PC-3 (cell line): ENCODE measurements around the gene CAPN1.

Source experiments
- EZH2 ChIP-seq: fragments of 300-600 bp; sonication (generic); IDR thresholded peaks from one replicate; pipeline ENCODE4 v1.6.1; 2017; ENCODE audit warnings: antibody characterized with exemption, mild to moderate bottlenecking, low read length; ENCODE audit not compliant: unreplicated experiment
- EZH2phosphoT487 ChIP-seq: fragments of 300-600 bp; sonication (generic); IDR thresholded peaks from 2 replicates; pipeline ENCODE4 v1.6.1; 2018; ENCODE audit warnings: mild to moderate bottlenecking, antibody characterized with exemption, low read length, borderline replicate concordance
- TF ChIP-seq, protein P1 (sequence below): fragments of 300-600 bp; sonication (generic); conservative IDR thresholded peaks from 2 replicates; pipeline ENCODE4 v1.5.1; 2017; ENCODE audit warnings: antibody characterized with exemption, low read depth, mild to moderate bottlenecking, low read length

DNA sequence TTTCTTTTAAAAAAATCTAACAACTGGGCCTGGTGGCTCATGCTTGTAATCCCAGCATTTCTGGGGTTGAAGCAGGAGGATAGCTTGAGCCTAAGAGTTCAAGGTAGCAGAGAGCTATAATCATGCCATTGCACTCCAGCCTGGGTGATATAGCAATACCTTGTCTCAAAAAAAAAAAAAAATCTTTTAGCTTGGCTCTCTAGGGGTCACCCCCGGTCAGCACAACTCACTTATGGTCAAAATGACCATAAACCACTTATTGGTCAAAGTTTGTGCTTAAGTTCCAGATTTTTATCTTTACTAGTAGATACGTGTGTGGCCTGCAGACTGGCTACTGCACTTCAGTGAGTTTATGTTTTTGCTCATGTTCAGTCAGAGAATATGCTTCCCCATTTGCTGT is 18.0 kb upstream of the CAPN1 start:
- TF ChIP-seq, protein P1, sequence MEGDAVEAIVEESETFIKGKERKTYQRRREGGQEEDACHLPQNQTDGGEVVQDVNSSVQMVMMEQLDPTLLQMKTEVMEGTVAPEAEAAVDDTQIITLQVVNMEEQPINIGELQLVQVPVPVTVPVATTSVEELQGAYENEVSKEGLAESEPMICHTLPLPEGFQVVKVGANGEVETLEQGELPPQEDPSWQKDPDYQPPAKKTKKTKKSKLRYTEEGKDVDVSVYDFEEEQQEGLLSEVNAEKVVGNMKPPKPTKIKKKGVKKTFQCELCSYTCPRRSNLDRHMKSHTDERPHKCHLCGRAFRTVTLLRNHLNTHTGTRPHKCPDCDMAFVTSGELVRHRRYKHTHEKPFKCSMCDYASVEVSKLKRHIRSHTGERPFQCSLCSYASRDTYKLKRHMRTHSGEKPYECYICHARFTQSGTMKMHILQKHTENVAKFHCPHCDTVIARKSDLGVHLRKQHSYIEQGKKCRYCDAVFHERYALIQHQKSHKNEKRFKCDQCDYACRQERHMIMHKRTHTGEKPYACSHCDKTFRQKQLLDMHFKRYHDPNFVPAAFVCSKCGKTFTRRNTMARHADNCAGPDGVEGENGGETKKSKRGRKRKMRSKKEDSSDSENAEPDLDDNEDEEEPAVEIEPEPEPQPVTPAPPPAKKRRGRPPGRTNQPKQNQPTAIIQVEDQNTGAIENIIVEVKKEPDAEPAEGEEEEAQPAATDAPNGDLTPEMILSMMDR = no peak
- TF ChIP-seq EZH2phosphoT487 (no peak), EZH2 (no peak)
